Activated naive CD4-positive, alpha-beta T cell (primary cell): ENCODE measurements around the gene ARRB1.
"Not testable (repeated sequence)": the region's sequence is repeated elsewhere in the genome, so short reads cannot be mapped to it uniquely, and the experiment has no call there.

Experiments
- DNase-seq, 4 experiments: peaks; one replicate each; lab custom pipeline; 2025; lab: John Stamatoyannopoulos, UW

The ARRB1 gene

GRCh38 chr11:75324189-75324588 is 27.3 kb downstream of the ARRB1 start:
- DNase-seq = no peak

GRCh38 chr11:75323609-75324008 is 27.9 kb downstream of the ARRB1 start:
- DNase-seq = no peak

GRCh38 chr11:75320643-75321042 is 30.8 kb downstream of the ARRB1 start:
- DNase-seq = no peak

- DNase-seq = no peak
Observed at GRCh38 chr11:75320046-75320618, 31.3 kb downstream of the ARRB1 start.

- no peak for DNase-seq
Observed at GRCh38 chr11:75319035-75319877, 32.2 kb downstream of the ARRB1 start.

- DNase-seq = no peak
Observed at GRCh38 chr11:75317446-75318122, 33.9 kb downstream of the ARRB1 start.

GRCh38 chr11:75315439-75315805 is 36.0 kb downstream of the ARRB1 start:
- DNase-seq = no peak

GRCh38 chr11:75314771-75315438 is 36.6 kb downstream of the ARRB1 start:
- DNase-seq = no peak

- no peak for DNase-seq
Observed at GRCh38 chr11:75313513-75314272, 37.8 kb downstream of the ARRB1 start.

- no peak for DNase-seq
Observed at GRCh38 chr11:75312346-75312745, 39.1 kb downstream of the ARRB1 start.

- DNase-seq = no peak
Observed at GRCh38 chr11:75311858-75312288, 39.6 kb downstream of the ARRB1 start.

- no peak for DNase-seq
Observed at GRCh38 chr11:75308986-75309385, 42.5 kb downstream of the ARRB1 start.

- no peak for DNase-seq
Observed at GRCh38 chr11:75308116-75308515, 43.3 kb downstream of the ARRB1 start.

GRCh38 chr11:75307058-75307457 is 44.4 kb downstream of the ARRB1 start:
- no peak for DNase-seq

GRCh38 chr11:75306529-75306928 is 44.9 kb downstream of the ARRB1 start:
- no peak for DNase-seq

- DNase-seq = no peak
Observed at GRCh38 chr11:75305993-75306392, 45.5 kb downstream of the ARRB1 start.

- no peak for DNase-seq
Observed at GRCh38 chr11:75305452-75305851, 46.0 kb downstream of the ARRB1 start.

GRCh38 chr11:75304941-75305340 is 46.5 kb downstream of the ARRB1 start:
- not testable (repeated sequence) for DNase-seq

GRCh38 chr11:75303544-75304224 is 47.8 kb downstream of the ARRB1 start:
- no peak for DNase-seq

GRCh38 chr11:75302371-75302770 is 49.1 kb downstream of the ARRB1 start:
- no peak for DNase-seq
